PC-9 (cell line): ENCODE measurements around the gene PIAS4. TPM values are rescaled to one million over a fixed set of nuclear protein-coding genes. Genes with fewer than 3 reads are reported as not detected.

Experiments
- BruUV-seq: library from RNA; stranded (reverse); fragments of 400-500 nt; replicated peaks from 2 replicates; lab custom pipeline; 2021; lab: Mats Ljungman, UMichigan
- CTCF ChIA-PET: fragments of 300-600 bp; sonication (Branson Sonifier 250); formaldehyde crosslinking; loops from one replicate; lab custom pipeline; 2022; ENCODE audit warnings: antibody characterized with exemption; lab: Charles Lee
- POLR2A ChIA-PET: fragments of 300-600 bp; sonication (Branson Sonifier 250); formaldehyde crosslinking; loops from one replicate; lab custom pipeline; 2022; ENCODE audit warnings: antibody characterized with exemption; ENCODE audit not compliant: unreplicated experiment; lab: Charles Lee
- DNase-seq, 2 experiments: peaks; one replicate each; pipeline versions ENCODE4 v3.0.0 to v3.0.0-alpha.2; 2015 to 2022; ENCODE audit warnings: mixed read lengths in 1 of 2
- H2AFZ ChIP-seq: fragments of 200-600 bp; sonication (generic); 2 replicates; pipeline ENCODE4 v1.8.1; 2017; ENCODE audit warnings: antibody characterized with exemption
- H3F3A ChIP-seq: fragments of 200-600 bp; sonication (generic); 2 replicates; pipeline ENCODE4 v1.8.1; 2017; ENCODE audit warnings: antibody characterized with exemption, mild to moderate bottlenecking, low read depth; ENCODE audit not compliant: insufficient read depth
- H3K27ac ChIP-seq: fragments of 200-600 bp; sonication (generic); 2 replicates; pipeline ENCODE4 v1.6.1; 2016; ENCODE audit warnings: mixed run types
- H3K27me3 ChIP-seq: fragments of 200-600 bp; sonication (generic); 2 replicates; pipeline ENCODE4 v1.6.1; 2016; ENCODE audit warnings: low read depth, mixed run types; ENCODE audit not compliant: insufficient read depth
- H3K36me3 ChIP-seq: fragments of 200-600 bp; sonication (generic); 2 replicates; pipeline ENCODE4 v1.6.1; 2016; ENCODE audit warnings: low read depth, mixed run types
- H3K4me1 ChIP-seq: fragments of 200-600 bp; sonication (generic); replicated peaks from 2 replicates; pipeline ENCODE4 v1.6.1; 2016; ENCODE audit warnings: mixed run types; ENCODE audit not compliant: insufficient read depth
- H3K4me2 ChIP-seq: fragments of 200-600 bp; sonication (generic); 2 replicates; pipeline ENCODE4 v1.6.1; 2017; ENCODE audit warnings: mixed run types
- H3K4me3 ChIP-seq: fragments of 200-600 bp; sonication (generic); 2 replicates; pipeline ENCODE4 v1.6.1; 2016; ENCODE audit warnings: mixed run types
- H3K79me2 ChIP-seq: fragments of 200-600 bp; sonication (generic); 2 replicates; pipeline ENCODE4 v1.6.1; 2017; ENCODE audit warnings: low read depth, mixed run types
- H3K9me2 ChIP-seq: fragments of 200-600 bp; sonication (generic); 2 replicates; pipeline ENCODE4 v1.8.1; 2017; ENCODE audit warnings: mild to moderate bottlenecking; ENCODE audit not compliant: insufficient read depth
- H3K9me3 ChIP-seq: fragments of 200-600 bp; sonication (generic); 2 replicates; pipeline ENCODE4 v1.8.1; 2016; ENCODE audit warnings: low read depth; ENCODE audit not compliant: insufficient read depth
- H4K20me1 ChIP-seq: fragments of 200-600 bp; sonication (generic); 2 replicates; pipeline ENCODE4 v1.8.1; 2017; ENCODE audit not compliant: insufficient read depth
- CTCF ChIP-seq: fragments of 200-600 bp; sonication (generic); conservative IDR thresholded peaks from 2 replicates; pipeline ENCODE4 v1.6.1; 2017; ENCODE audit warnings: mixed run types, antibody characterized with exemption, mild to moderate bottlenecking, moderate library complexity
- EZH2 ChIP-seq: fragments of 200-600 bp; sonication (generic); IDR thresholded peaks from 2 replicates; pipeline ENCODE4 v1.8.0; 2017; ENCODE audit warnings: antibody characterized with exemption, low read depth
- intact Hi-C: fragments of 100-400 bp; cut with micrococcal nuclease; formaldehyde crosslinking; loops from one replicate; pipeline ENCODE4 v1.10.0; 2022; ENCODE audit not compliant: unreplicated experiment
- total RNA-seq: library from RNA; stranded (reverse); gene quantifications from 2 replicates; pipeline ENCODE4 v1.2.3, GENCODE V29; 2021

PIAS4 gene
- total RNA-seq, 1 experiment from 2014 or later, result 26.5 TPM

GRCh38 chr19:4080473-4080872, 72.9 kb downstream of the PIAS4 start:
- no TSS peak for BruUV-seq
- no peaks in the 10 kb centered on the region for H3K9me2 ChIP-seq
- ChIA-PET POLR2A (no interaction called here), CTCF (no interaction called here)
- no peaks in the 10 kb centered on the region for H4K20me1 ChIP-seq
- intact Hi-C loops, result no loop called here
- no peaks in the 10 kb centered on the region for H3K9me3 ChIP-seq
- H3K79me2 ChIP-seq, result no peaks in the 10 kb centered on the region
- H3K4me1 ChIP-seq, result peaks cover 20% of the 10 kb centered on the region
- no peaks in the 10 kb centered on the region for H3K36me3 ChIP-seq
- H2AFZ ChIP-seq, result no peak overlapping the region
- H3K4me3 ChIP-seq, result no peak overlapping the region
- TF ChIP-seq CTCF, result no peak
- no peak for TF ChIP-seq EZH2
- H3K27ac ChIP-seq, result no peak overlapping the region
- no peak for DNase-seq
- peaks cover 23% of the 10 kb centered on the region; the same call in 1 of the 2 replicates for H3F3A ChIP-seq
- no peak overlapping the region for H3K4me2 ChIP-seq
- H3K27me3 ChIP-seq, result no peaks in the 10 kb centered on the region

GRCh38 chr19:4081441-4082129, 74.0 kb downstream of the PIAS4 start:
- DNase-seq, result no peak

GRCh38 chr19:4082172-4082571, 74.6 kb downstream of the PIAS4 start:
- H4K20me1 ChIP-seq, result no peaks in the 10 kb centered on the region
- no peaks in the 10 kb centered on the region for H3K9me2 ChIP-seq
- no peak overlapping the region for H3K27ac ChIP-seq
- peaks cover 31% of the 10 kb centered on the region for H3K4me1 ChIP-seq
- intact Hi-C loops, result no loop called here
- H3K27me3 ChIP-seq, result no peaks in the 10 kb centered on the region
- no peak overlapping the region for H2AFZ ChIP-seq
- BruUV-seq, result no TSS peak
- H3K9me3 ChIP-seq, result no peaks in the 10 kb centered on the region
- peaks cover 29% of the 10 kb centered on the region; the same call in 1 of the 2 replicates for H3F3A ChIP-seq
- ChIA-PET CTCF (no interaction called here), POLR2A (no interaction called here)
- no peak for DNase-seq
- TF ChIP-seq EZH2 (no peak), CTCF (no peak)
- no peaks in the 10 kb centered on the region for H3K36me3 ChIP-seq
- no peak overlapping the region for H3K4me3 ChIP-seq
- no peaks in the 10 kb centered on the region for H3K79me2 ChIP-seq
- H3K4me2 ChIP-seq, result no peak overlapping the region

More at GRCh38 chr19:4081441-4082129, 74.0 kb downstream of the PIAS4 start:
- no peaks in the 10 kb centered on the region for H3K9me2 ChIP-seq
- no peaks in the 10 kb centered on the region for H4K20me1 ChIP-seq
- BruUV-seq, result no TSS peak
- intact Hi-C loops, result no loop called here
- H3K9me3 ChIP-seq, result no peaks in the 10 kb centered on the region
- no peaks in the 10 kb centered on the region for H3K79me2 ChIP-seq
- H3F3A ChIP-seq, result peaks cover 29% of the 10 kb centered on the region; the same call in 1 of the 2 replicates
- H2AFZ ChIP-seq, result no peak overlapping the region
- H3K4me3 ChIP-seq, result no peak overlapping the region
- no peak overlapping the region for H3K27ac ChIP-seq
- CTCF ChIA-PET, result no interaction called here
- no peak for TF ChIP-seq EZH2
- no peak for TF ChIP-seq CTCF
- H3K27me3 ChIP-seq, result no peaks in the 10 kb centered on the region
- H3K36me3 ChIP-seq, result no peaks in the 10 kb centered on the region
- POLR2A ChIA-PET, result no interaction called here
- no peak overlapping the region for H3K4me2 ChIP-seq
- peaks cover 28% of the 10 kb centered on the region for H3K4me1 ChIP-seq
